Neuronal stem cell (in vitro differentiated cells): ENCODE results near the gene SGSM2.

Experiments used
- DNase-seq: peaks from one replicate; pipeline ENCODE4 v3.0.0-alpha.2; 2013; ENCODE audit warnings: low spot score
- H2AFZ ChIP-seq: one replicate; pipeline ENCODE4 v1.6.1; 2013; ENCODE audit warnings: mild to moderate bottlenecking, low read length, inconsistent platforms
- H2AK5ac ChIP-seq: 2 replicates; pipeline ENCODE4 v1.6.1; 2013; ENCODE audit warnings: low read depth, mild to moderate bottlenecking, inconsistent platforms, low read length, moderate library complexity, mixed read lengths
- H2BK120ac ChIP-seq: 2 replicates; pipeline ENCODE4 v1.6.1; 2013; ENCODE audit warnings: low read depth, mild to moderate bottlenecking, inconsistent platforms, low read length, moderate library complexity, mixed read lengths
- H2BK12ac ChIP-seq: one replicate; pipeline ENCODE4 v1.6.1; 2013; ENCODE audit warnings: low read length, inconsistent platforms
- H2BK15ac ChIP-seq: 2 replicates; pipeline ENCODE4 v1.6.1; 2013; ENCODE audit warnings: mild to moderate bottlenecking, low read length, inconsistent platforms, mixed read lengths
- H2BK5ac ChIP-seq: one replicate; pipeline ENCODE4 v1.6.1; 2013; ENCODE audit warnings: inconsistent platforms, mild to moderate bottlenecking, low read length, moderate library complexity
- H3K14ac ChIP-seq: one replicate; pipeline ENCODE4 v1.6.1; 2013; ENCODE audit warnings: low read length, inconsistent platforms
- H3K18ac ChIP-seq: 2 replicates; pipeline ENCODE4 v1.6.1; 2013; ENCODE audit warnings: low read length, inconsistent platforms
- H3K23ac ChIP-seq: 2 replicates; pipeline ENCODE4 v1.6.1; 2013; ENCODE audit warnings: low read depth, mild to moderate bottlenecking, mixed read lengths, low read length, inconsistent platforms; ENCODE audit not compliant: poor library complexity
- H3K27ac ChIP-seq: replicated peaks from 3 replicates; pipeline ENCODE4 v1.5.1; 2013; ENCODE audit warnings: low read length, inconsistent platforms
- H3K27me3 ChIP-seq, 3 experiments: 2 replicates each; pipeline ENCODE4 v1.6.1; 2013; ENCODE audit warnings: low read length in 3 of 3, mild to moderate bottlenecking in 2 of 3, inconsistent platforms in 1 of 3, low read depth in 1 of 3, mixed read lengths in 1 of 3, moderate library complexity in 1 of 3; ENCODE audit not compliant: control insufficient read depth in 3 of 3, insufficient read depth in 3 of 3
- H3K36me3 ChIP-seq, 2 donors: replicated peaks in 1 of 2; 2 replicates each; pipeline ENCODE4 v1.6.1; 2013; ENCODE audit warnings: low read length in 2 of 2; ENCODE audit not compliant: control insufficient read depth in 2 of 2, insufficient read depth in 2 of 2
- H3K4ac ChIP-seq: 2 replicates; pipeline ENCODE4 v1.6.1; 2013; ENCODE audit warnings: inconsistent platforms, mild to moderate bottlenecking, low read length, moderate library complexity
- H3K4me1 ChIP-seq, 2 donors: 1 replicate in 1 of 2; 2 replicates in 1 of 2; pipeline ENCODE4 v1.6.1; 2013; ENCODE audit warnings: low read length in 2 of 2, low read depth in 1 of 2; ENCODE audit not compliant: control insufficient read depth in 2 of 2, insufficient read depth in 1 of 2
- H3K4me2 ChIP-seq: one replicate; pipeline ENCODE4 v1.6.1; 2013; ENCODE audit warnings: mild to moderate bottlenecking, low read length, inconsistent platforms; ENCODE audit not compliant: insufficient read depth, poor library complexity, severe bottlenecking
- H3K4me3 ChIP-seq, 2 donors: 2 replicates each; pipeline ENCODE4 v1.5.1; 2013; ENCODE audit warnings: low read length in 2 of 2, mild to moderate bottlenecking in 2 of 2, inconsistent platforms in 1 of 2, moderate library complexity in 1 of 2
- H3K79me1 ChIP-seq: one replicate; pipeline ENCODE4 v1.6.1; 2013; ENCODE audit warnings: low read depth, mild to moderate bottlenecking, inconsistent platforms, low read length, moderate library complexity
- H3K9ac ChIP-seq: one replicate; pipeline ENCODE4 v1.6.1; 2013; ENCODE audit warnings: mild to moderate bottlenecking, low read depth, low read length, inconsistent platforms; ENCODE audit not compliant: poor library complexity
- H3K9me3 ChIP-seq, 2 donors: replicated peaks in 1 of 2; 2 replicates each; pipeline versions ENCODE3 to v1.6.1; 2013; ENCODE audit warnings: low read length in 2 of 2, mild to moderate bottlenecking in 2 of 2, inconsistent platforms in 1 of 2, low read depth in 1 of 2, mixed read lengths in 1 of 2, moderate library complexity in 1 of 2; ENCODE audit not compliant: control insufficient read depth in 2 of 2, insufficient read depth in 1 of 2
- H4K8ac ChIP-seq: one replicate; pipeline ENCODE4 v1.6.1; 2013; ENCODE audit warnings: low read depth, mild to moderate bottlenecking, inconsistent platforms, low read length, moderate library complexity
- H4K91ac ChIP-seq: one replicate; pipeline ENCODE4 v1.6.1; 2013; ENCODE audit warnings: low read length, low read depth, mild to moderate bottlenecking, inconsistent platforms; ENCODE audit not compliant: poor library complexity
- WGBS, 2 donors: extraction: QIAGEN DNeasy Blood & Tissue Kit; methylation state at CpG; one replicate each; pipeline ENCODE4 v1.1.7; 2013; ENCODE audit warnings: missing lambda C conversion rate in 2 of 2, mixed read lengths in 1 of 2; ENCODE audit not compliant: insufficient read length in 2 of 2, insufficient replicate concordance in 1 of 2; ENCODE audit errors: extremely low coverage in 2 of 2; 5-methylcytosine and 5-hydroxymethylcytosine counted together

SGSM2 gene

GRCh38 chr17:2398655-2399571 is 61.6 kb downstream of the SGSM2 start:
- Histone ChIP-seq H3K4me3 (peak overlapping the region; percentile 83 to 99), H3K14ac (peak overlapping the region; percentile 25), H3K9me3 (no peaks in the 10 kb centered on the region), H2BK15ac (peak overlapping the region; percentile 32), H3K27me3 (no peaks in the 10 kb centered on the region), H3K27ac (peak overlapping the region; percentile 79), H2AFZ (peak overlapping the region; percentile 97), H3K18ac (peak overlapping the region; percentile 94), H3K4me1 (peaks cover 41 to 61% of the 10 kb centered on the region in 2 donors), H3K79me1 (peaks cover 12% of the 10 kb centered on the region), H3K4me2 (peak overlapping the region; percentile 100), H4K8ac (no peak overlapping the region), H4K91ac (peak overlapping the region; percentile 38), H2BK12ac (peak overlapping the region; percentile 14), H3K23ac (no peak overlapping the region), H2BK120ac (peak overlapping the region; percentile 10), H2BK5ac (peak overlapping the region; percentile 69), H3K4ac (peak overlapping the region; percentile 47), H3K9ac (peak overlapping the region; percentile 79), H3K36me3 (no peaks in the 10 kb centered on the region), H2AK5ac (peak overlapping the region; percentile 85)
- DNase-seq = peak; percentile 72
- no CpG with 5 or more reads among the region's 55 CpGs for WGBS, 2 donors

- H3K27me3 ChIP-seq = no peaks in the 10 kb centered on the region
- peak overlapping the region; percentile 88 for H2BK15ac ChIP-seq
- peak overlapping the region; percentile 96 for H2BK5ac ChIP-seq
- H3K27ac ChIP-seq = peak overlapping the region; percentile 79
- H3K79me1 ChIP-seq = peaks cover 11% of the 10 kb centered on the region
- DNase-seq = peak; percentile 96
- no peak overlapping the region for H4K8ac ChIP-seq
- peak overlapping the region; percentile 47 for H2BK12ac ChIP-seq
- H3K9ac ChIP-seq = peak overlapping the region; percentile 95
- peak overlapping the region; percentile 94 for H3K18ac ChIP-seq
- peak overlapping the region; percentile 100 for H3K23ac ChIP-seq
- peak overlapping the region; percentile 95 for H3K4ac ChIP-seq
- H4K91ac ChIP-seq = peak overlapping the region; percentile 93
- peak overlapping the region; percentile 100 for H3K4me2 ChIP-seq
- H3K14ac ChIP-seq = peak overlapping the region; percentile 75
- no peaks in the 10 kb centered on the region for H3K9me3 ChIP-seq
- peak overlapping the region; percentile 95 for H2AK5ac ChIP-seq
- peaks cover 0 to under 1% of the 10 kb centered on the region in 2 donors for H3K36me3 ChIP-seq
- H3K4me3 ChIP-seq = peak overlapping the region; percentile 97 to 99
- WGBS, 2 donors = no CpG with 5 or more reads among the region's 82 CpGs
- peak overlapping the region; percentile 98 for H2BK120ac ChIP-seq
- peak overlapping the region; percentile 97 for H2AFZ ChIP-seq
- peaks cover 35 to 53% of the 10 kb centered on the region in 2 donors for H3K4me1 ChIP-seq
Observed at GRCh38 chr17:2399572-2400473, 62.5 kb downstream of the SGSM2 start.

- peak overlapping the region; percentile 95 for H3K9ac ChIP-seq
- H3K4me1 ChIP-seq = peaks cover 32 to 47% of the 10 kb centered on the region in 2 donors
- no peaks in the 10 kb centered on the region for H3K27me3 ChIP-seq
- H2AK5ac ChIP-seq = peak overlapping the region; percentile 95
- peak overlapping the region; percentile 88 for H2BK15ac ChIP-seq
- H2AFZ ChIP-seq = peak overlapping the region; percentile 97
- H3K18ac ChIP-seq = peak overlapping the region; percentile 94
- peaks cover 8% of the 10 kb centered on the region for H3K79me1 ChIP-seq
- no peak overlapping the region for H2BK12ac ChIP-seq
- peak overlapping the region; percentile 96 for H2BK5ac ChIP-seq
- H3K14ac ChIP-seq = peak overlapping the region; percentile 75
- peak overlapping the region; percentile 97 to 99 for H3K4me3 ChIP-seq
- H3K23ac ChIP-seq = peak overlapping the region; percentile 100
- no CpG with 5 or more reads among the region's 43 CpGs for WGBS, 2 donors
- peak overlapping the region; percentile 98 for H2BK120ac ChIP-seq
- H3K27ac ChIP-seq = peak overlapping the region; percentile 74
- H3K4me2 ChIP-seq = peak overlapping the region; percentile 100
- DNase-seq = peak; percentile 72
- H3K4ac ChIP-seq = no peak overlapping the region
- no peaks in the 10 kb centered on the region for H3K9me3 ChIP-seq
- H4K91ac ChIP-seq = no peak overlapping the region
- no peak overlapping the region for H4K8ac ChIP-seq
- peaks cover 0 to 7% of the 10 kb centered on the region in 2 donors for H3K36me3 ChIP-seq
Observed at GRCh38 chr17:2400474-2400866, 63.2 kb downstream of the SGSM2 start.
